WTC11 (cell line): ENCODE results near the gene SYK. TPM values are rescaled to one million over a fixed set of nuclear protein-coding genes. Genes with fewer than 3 reads are reported as not detected.

Experiments used
- ATAC-seq: fragments of 200-7000 bp; cut with Tn5 transposase; 2 replicates; pipeline ENCODE4 v1.10.0; 2021; ENCODE audit warnings: mild to moderate bottlenecking, moderate library complexity
- CTCF ChIA-PET: fragments of 300-600 bp; sonication (Branson Sonifier 250); formaldehyde crosslinking; loops from one replicate; lab custom pipeline; 2021; ENCODE audit warnings: antibody characterized with exemption; lab: Charles Lee
- POLR2A ChIA-PET: fragments of 350-600 bp; sonication (Branson Sonifier 250); formaldehyde crosslinking; loops from one replicate; lab custom pipeline; 2021; ENCODE audit warnings: antibody characterized with exemption; lab: Charles Lee
- DNase-seq: peaks from one replicate; pipeline ENCODE4 v3.0.0; 2021; ENCODE audit warnings: low spot score
- H3K27ac Mint-ChIP-seq: 2 replicates; pipeline ENCODE4 v1.8.0; 2021; ENCODE audit warnings: mixed read lengths
- H3K27me3 Mint-ChIP-seq: 2 replicates; pipeline ENCODE4 v1.8.0; 2021; ENCODE audit warnings: low read depth, mild to moderate bottlenecking, moderate library complexity, mixed read lengths
- H3K36me3 Mint-ChIP-seq: 2 replicates; pipeline ENCODE4 v1.8.0; 2021; ENCODE audit warnings: mixed read lengths
- H3K4me1 Mint-ChIP-seq: 2 replicates; pipeline ENCODE4 v1.8.0; 2022; ENCODE audit warnings: mixed read lengths
- H3K4me3 Mint-ChIP-seq: 2 replicates; pipeline ENCODE4 v1.8.0; 2021; ENCODE audit warnings: mild to moderate bottlenecking, moderate library complexity, mixed read lengths
- H3K9me3 Mint-ChIP-seq: 2 replicates; pipeline ENCODE4 v1.8.0; 2021; ENCODE audit warnings: mixed read lengths
- AFF4 ChIP-seq: sonication (generic); formaldehyde crosslinking; IDR thresholded peaks from 2 replicates; pipeline ENCODE4 v1.8.1; 2023; ENCODE audit warnings: mild to moderate bottlenecking, missing genetic modification reagents, borderline replicate concordance
- ARID4B ChIP-seq: sonication (generic); formaldehyde crosslinking; IDR thresholded peaks from 2 replicates; pipeline ENCODE4 v1.8.0; 2023; ENCODE audit warnings: missing genetic modification reagents, mild to moderate bottlenecking, borderline replicate concordance
- E2F1 ChIP-seq: sonication (generic); formaldehyde crosslinking; IDR thresholded peaks from 2 replicates; pipeline ENCODE4 v1.8.0; 2022; ENCODE audit warnings: mild to moderate bottlenecking, missing genetic modification reagents
- EMX1 ChIP-seq: fragments of 250-450 bp; sonication (Bioruptor Pico); IDR thresholded peaks from 2 replicates; pipeline ENCODE4 v1.8.0; 2021; ENCODE audit warnings: mild to moderate bottlenecking
- ESRRA ChIP-seq: sonication (generic); formaldehyde crosslinking; IDR thresholded peaks from 2 replicates; pipeline ENCODE4 v1.8.1; 2022; ENCODE audit warnings: mild to moderate bottlenecking, missing genetic modification reagents, borderline replicate concordance
- FOXJ3 ChIP-seq: sonication (generic); formaldehyde crosslinking; IDR thresholded peaks from 2 replicates; pipeline ENCODE4 v1.9.0; 2021; ENCODE audit warnings: missing genetic modification reagents, mild to moderate bottlenecking, borderline replicate concordance
- GRHL2 ChIP-seq: fragments of 250-450 bp; sonication (Bioruptor Pico); IDR thresholded peaks from 2 replicates; pipeline ENCODE4 v1.8.0; 2022; ENCODE audit warnings: mild to moderate bottlenecking, moderate library complexity; ENCODE audit not compliant: insufficient replicate concordance, severe bottlenecking
- IRF1 ChIP-seq: sonication (generic); formaldehyde crosslinking; IDR thresholded peaks from 2 replicates; pipeline ENCODE4 v1.8.0; 2023; ENCODE audit warnings: missing genetic modification reagents
- IRF2 ChIP-seq: sonication (generic); formaldehyde crosslinking; IDR thresholded peaks from 2 replicates; pipeline ENCODE4 v1.8.0; 2022; ENCODE audit warnings: low read depth, missing genetic modification reagents, borderline replicate concordance
- NFE2L1 ChIP-seq: sonication (generic); formaldehyde crosslinking; IDR thresholded peaks from 2 replicates; pipeline ENCODE4 v1.8.1; 2023; ENCODE audit warnings: missing genetic modification reagents
- NR1H2 ChIP-seq: sonication (generic); formaldehyde crosslinking; IDR thresholded peaks from 2 replicates; pipeline ENCODE4 v1.9.0; 2021; ENCODE audit warnings: mild to moderate bottlenecking, moderate library complexity, missing genetic modification reagents
- OVOL2 ChIP-seq: fragments of 250-450 bp; sonication (Bioruptor Pico); IDR thresholded peaks from 2 replicates; pipeline ENCODE4 v1.9.0; 2021; ENCODE audit warnings: mild to moderate bottlenecking, borderline replicate concordance
- RELA ChIP-seq: sonication (generic); formaldehyde crosslinking; IDR thresholded peaks from 2 replicates; pipeline ENCODE4 v1.8.1; 2022; ENCODE audit warnings: missing genetic modification reagents, mild to moderate bottlenecking, borderline replicate concordance
- USF1 ChIP-seq: sonication (generic); formaldehyde crosslinking; IDR thresholded peaks from 2 replicates; pipeline ENCODE4 v1.8.0; 2022; ENCODE audit warnings: mild to moderate bottlenecking, missing genetic modification reagents
- ZNF219 ChIP-seq: sonication (generic); formaldehyde crosslinking; IDR thresholded peaks from 2 replicates; pipeline ENCODE4 v1.8.0; 2023; ENCODE audit warnings: missing genetic modification reagents, mild to moderate bottlenecking, borderline replicate concordance
- ZNF232 ChIP-seq: sonication (generic); formaldehyde crosslinking; IDR thresholded peaks from 2 replicates; pipeline ENCODE4 v1.8.0; 2022; ENCODE audit warnings: mild to moderate bottlenecking, missing genetic modification reagents
- ZNF317 ChIP-seq: sonication (generic); formaldehyde crosslinking; IDR thresholded peaks from 2 replicates; pipeline ENCODE4 v1.8.1; 2023; ENCODE audit warnings: low read depth, mild to moderate bottlenecking, moderate library complexity, missing genetic modification reagents, borderline replicate concordance
- ZNF671 ChIP-seq: fragments of 250-450 bp; sonication (Bioruptor Pico); IDR thresholded peaks from 2 replicates; pipeline ENCODE4 v1.8.0; 2021; ENCODE audit warnings: mild to moderate bottlenecking
- ZSCAN18 ChIP-seq: fragments of 250-450 bp; sonication (Bioruptor Pico); IDR thresholded peaks from 2 replicates; pipeline ENCODE4 v2.1.2; 2022; ENCODE audit warnings: mild to moderate bottlenecking, moderate library complexity
- total RNA-seq: library from RNA; stranded (reverse); gene quantifications from 3 replicates; pipeline ENCODE4 v1.2.3, GENCODE V29; 2021

The SYK gene
- total RNA-seq, 1 experiment from 2014 or later, result 7.4 TPM

- no peak for ATAC-seq
- H3K36me3 Mint-ChIP-seq, result no peaks in the 10 kb centered on the region
- no peak overlapping the region for H3K4me3 Mint-ChIP-seq
- POLR2A ChIA-PET, result no interaction called here
- H3K27me3 Mint-ChIP-seq, result peaks cover 38% of the 10 kb centered on the region
- peaks cover 20% of the 10 kb centered on the region for H3K4me1 Mint-ChIP-seq
- CTCF ChIA-PET, result no interaction called here
- TF ChIP-seq ESRRA (CRISPR knock-in tag), result no peak
- TF ChIP-seq NFE2L1 (CRISPR knock-in tag), result no peak
- no peak for TF ChIP-seq ZNF232 (CRISPR knock-in tag)
- no peak for TF ChIP-seq EMX1
- no peak for TF ChIP-seq ARID4B
- TF ChIP-seq ZNF219 (CRISPR knock-in tag), result no peak
- no peak for TF ChIP-seq USF1 (CRISPR knock-in tag)
- TF ChIP-seq ZSCAN18 (CRISPR knock-in tag), result no peak
- TF ChIP-seq ZNF317, result no peak
- TF ChIP-seq FOXJ3, result no peak
- H3K27ac Mint-ChIP-seq, result no peak overlapping the region
- no peak for DNase-seq
- H3K9me3 Mint-ChIP-seq, result no peaks in the 10 kb centered on the region
Measured at GRCh38 chr9:90803860-90804593, 2.4 kb downstream of the SYK start.

GRCh38 chr9:90805006-90805996, 3.7 kb downstream of the SYK start:
- no peaks in the 10 kb centered on the region for H3K9me3 Mint-ChIP-seq
- DNase-seq (no peak), ATAC-seq (no peak)
- H3K4me3 Mint-ChIP-seq, result no peak overlapping the region
- no peaks in the 10 kb centered on the region for H3K36me3 Mint-ChIP-seq
- peaks cover 20% of the 10 kb centered on the region for H3K4me1 Mint-ChIP-seq
- H3K27me3 Mint-ChIP-seq, result peaks cover 28% of the 10 kb centered on the region
- ChIA-PET CTCF (no interaction called here), POLR2A (no interaction called here)
- peak overlapping the region; percentile 34; the same call in 1 of the 2 replicates for H3K27ac Mint-ChIP-seq
- TF ChIP-seq AFF4 (no peak), IRF2 (CRISPR knock-in tag) (no peak), ZNF671 (no peak), E2F1 (CRISPR knock-in tag) (no peak), IRF1 (CRISPR knock-in tag) (no peak), OVOL2 (CRISPR knock-in tag) (no peak), GRHL2 (CRISPR knock-in tag) (no peak), NR1H2 (CRISPR knock-in tag) (no peak), RELA (CRISPR knock-in tag) (no peak)
